ENCODE measurements around the gene BMPR1B. TPM values are rescaled to one million over a fixed set of nuclear protein-coding genes. Genes with fewer than 3 reads are reported as not detected.
"Not testable (repeated sequence)": the region's sequence is repeated elsewhere in the genome, so short reads cannot be mapped to it uniquely, and the experiment has no call there.

Gene BMPR1B
- total and polyA plus RNA-seq, 4 donors: 0.27 to 0.70 (median 0.48) TPM

DNA sequence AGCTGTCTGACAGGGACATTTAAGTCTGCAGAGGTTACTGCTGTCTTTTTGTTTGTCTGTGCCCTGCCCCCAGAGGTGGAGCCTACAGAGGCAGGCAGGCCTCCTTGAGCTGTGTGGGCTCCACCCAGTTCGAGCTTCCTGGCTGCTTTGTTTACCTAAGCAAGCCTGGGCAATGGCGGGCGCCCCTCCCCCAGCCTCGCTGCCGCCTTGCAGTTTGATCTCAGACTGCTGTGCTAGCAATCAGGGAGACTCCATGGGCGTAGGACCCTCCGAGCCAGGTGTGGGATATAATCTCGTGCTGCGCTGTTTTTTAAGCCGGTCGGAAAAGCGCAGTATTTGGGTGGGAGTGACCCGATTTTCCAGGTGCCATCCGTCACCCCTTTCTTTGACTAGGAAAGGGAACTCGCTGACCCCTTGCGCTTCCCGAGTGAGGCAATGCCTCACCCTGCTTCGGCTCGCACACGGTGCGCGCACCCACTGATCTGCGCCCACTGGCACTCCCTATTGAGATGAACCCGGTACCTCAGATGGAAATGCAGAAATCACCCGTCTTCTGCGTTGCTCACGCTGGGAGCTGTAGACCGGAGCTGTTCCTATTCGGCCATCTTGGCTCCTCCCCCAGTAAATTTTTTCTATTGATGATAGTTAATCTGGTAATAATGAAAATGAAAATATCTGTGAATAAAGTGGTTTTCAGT, 83.6 kb downstream of the BMPR1B start:
- 87% methylated on average over 25 of the region's 29 CpGs for WGBS

DNA sequence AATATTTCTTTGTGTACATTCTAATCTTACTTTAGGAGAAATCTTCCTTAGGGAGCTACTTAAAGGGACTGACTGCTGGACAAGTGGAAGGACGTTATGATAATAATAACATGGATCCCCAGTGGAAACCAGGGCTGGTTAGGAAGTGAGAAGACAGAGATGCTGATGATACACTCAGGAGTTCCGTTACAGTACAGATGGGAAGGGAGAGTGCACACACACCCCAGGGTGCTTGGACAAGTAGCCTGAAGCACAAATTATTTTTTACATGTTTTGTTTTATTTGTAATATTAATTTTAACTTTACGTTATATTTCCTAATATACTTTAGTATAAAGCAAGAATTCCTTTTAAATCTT, 84.1 kb downstream of the BMPR1B start:
- Histone ChIP-seq H3K4me3 (ENCODE audit: low read depth in 1 of 3, low read length in 3 of 3) (no peak overlapping the region), H3K27ac (ENCODE audit: low read depth in 1 of 2, low read length in 2 of 2) (no peak overlapping the region), H3K9me3 (ENCODE audit: control insufficient read depth in 4 of 4, low read length in 3 of 4) (no peaks in the 10 kb centered on the region), H3K27me3 (ENCODE audit: control insufficient read depth in 4 of 4, insufficient read depth in 4 of 4, low read length in 3 of 4) (no peaks in the 10 kb centered on the region), H3K9ac (ENCODE audit: low read depth in 1 of 2, low read length in 2 of 2) (no peak overlapping the region), H3K4me1 (ENCODE audit: control insufficient read depth in 4 of 4, insufficient read depth in 4 of 4, low read length in 3 of 4) (no peaks in the 10 kb centered on the region), H3K36me3 (ENCODE audit: control insufficient read depth in 4 of 4, insufficient read depth in 3 of 4, low read depth in 1 of 4, low read length in 3 of 4) (no peaks in the 10 kb centered on the region)
- 38% methylated on average over 3 of the region's 3 CpGs for WGBS
- TF ChIP-seq, protein P1, sequence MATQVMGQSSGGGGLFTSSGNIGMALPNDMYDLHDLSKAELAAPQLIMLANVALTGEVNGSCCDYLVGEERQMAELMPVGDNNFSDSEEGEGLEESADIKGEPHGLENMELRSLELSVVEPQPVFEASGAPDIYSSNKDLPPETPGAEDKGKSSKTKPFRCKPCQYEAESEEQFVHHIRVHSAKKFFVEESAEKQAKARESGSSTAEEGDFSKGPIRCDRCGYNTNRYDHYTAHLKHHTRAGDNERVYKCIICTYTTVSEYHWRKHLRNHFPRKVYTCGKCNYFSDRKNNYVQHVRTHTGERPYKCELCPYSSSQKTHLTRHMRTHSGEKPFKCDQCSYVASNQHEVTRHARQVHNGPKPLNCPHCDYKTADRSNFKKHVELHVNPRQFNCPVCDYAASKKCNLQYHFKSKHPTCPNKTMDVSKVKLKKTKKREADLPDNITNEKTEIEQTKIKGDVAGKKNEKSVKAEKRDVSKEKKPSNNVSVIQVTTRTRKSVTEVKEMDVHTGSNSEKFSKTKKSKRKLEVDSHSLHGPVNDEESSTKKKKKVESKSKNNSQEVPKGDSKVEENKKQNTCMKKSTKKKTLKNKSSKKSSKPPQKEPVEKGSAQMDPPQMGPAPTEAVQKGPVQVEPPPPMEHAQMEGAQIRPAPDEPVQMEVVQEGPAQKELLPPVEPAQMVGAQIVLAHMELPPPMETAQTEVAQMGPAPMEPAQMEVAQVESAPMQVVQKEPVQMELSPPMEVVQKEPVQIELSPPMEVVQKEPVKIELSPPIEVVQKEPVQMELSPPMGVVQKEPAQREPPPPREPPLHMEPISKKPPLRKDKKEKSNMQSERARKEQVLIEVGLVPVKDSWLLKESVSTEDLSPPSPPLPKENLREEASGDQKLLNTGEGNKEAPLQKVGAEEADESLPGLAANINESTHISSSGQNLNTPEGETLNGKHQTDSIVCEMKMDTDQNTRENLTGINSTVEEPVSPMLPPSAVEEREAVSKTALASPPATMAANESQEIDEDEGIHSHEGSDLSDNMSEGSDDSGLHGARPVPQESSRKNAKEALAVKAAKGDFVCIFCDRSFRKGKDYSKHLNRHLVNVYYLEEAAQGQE (IDR thresholded peaks at IDR 0.05): no peak
- no peak for TF ChIP-seq HNF4A (conservative IDR thresholded peaks at IDR 0.05)
- TF ChIP-seq SP1 (IDR thresholded peaks at IDR 0.05): no peak
- TF ChIP-seq, protein P2, sequence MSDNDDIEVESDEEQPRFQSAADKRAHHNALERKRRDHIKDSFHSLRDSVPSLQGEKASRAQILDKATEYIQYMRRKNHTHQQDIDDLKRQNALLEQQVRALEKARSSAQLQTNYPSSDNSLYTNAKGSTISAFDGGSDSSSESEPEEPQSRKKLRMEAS (IDR thresholded peaks at IDR 0.05): no peak
- no peak for TF ChIP-seq JUND (IDR thresholded peaks at IDR 0.05)
- TF ChIP-seq EGR1 (IDR thresholded peaks at IDR 0.05; ENCODE audit: low read depth in 2 of 2): no peak
- TF ChIP-seq RXRA (IDR thresholded peaks at IDR 0.05): no peak
- no peak for TF ChIP-seq FOXA1 (IDR thresholded peaks at IDR 0.05)
- TF ChIP-seq, protein P3, sequence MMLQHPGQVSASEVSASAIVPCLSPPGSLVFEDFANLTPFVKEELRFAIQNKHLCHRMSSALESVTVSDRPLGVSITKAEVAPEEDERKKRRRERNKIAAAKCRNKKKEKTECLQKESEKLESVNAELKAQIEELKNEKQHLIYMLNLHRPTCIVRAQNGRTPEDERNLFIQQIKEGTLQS (IDR thresholded peaks at IDR 0.05): no peak
- no peak for TF ChIP-seq YY1 (IDR thresholded peaks at IDR 0.05)
- no peak for TF ChIP-seq TAF1 (conservative IDR thresholded peaks at IDR 0.05)
- no peak for TF ChIP-seq RAD21 (IDR thresholded peaks at IDR 0.05)
- no peak for TF ChIP-seq FOXA2 (IDR thresholded peaks at IDR 0.05)
- no peak for TF ChIP-seq GABPA (IDR thresholded peaks at IDR 0.05 in 1 of 2, conservative IDR thresholded peaks at IDR 0.05 in 1 of 2)
- TF ChIP-seq, protein P4, sequence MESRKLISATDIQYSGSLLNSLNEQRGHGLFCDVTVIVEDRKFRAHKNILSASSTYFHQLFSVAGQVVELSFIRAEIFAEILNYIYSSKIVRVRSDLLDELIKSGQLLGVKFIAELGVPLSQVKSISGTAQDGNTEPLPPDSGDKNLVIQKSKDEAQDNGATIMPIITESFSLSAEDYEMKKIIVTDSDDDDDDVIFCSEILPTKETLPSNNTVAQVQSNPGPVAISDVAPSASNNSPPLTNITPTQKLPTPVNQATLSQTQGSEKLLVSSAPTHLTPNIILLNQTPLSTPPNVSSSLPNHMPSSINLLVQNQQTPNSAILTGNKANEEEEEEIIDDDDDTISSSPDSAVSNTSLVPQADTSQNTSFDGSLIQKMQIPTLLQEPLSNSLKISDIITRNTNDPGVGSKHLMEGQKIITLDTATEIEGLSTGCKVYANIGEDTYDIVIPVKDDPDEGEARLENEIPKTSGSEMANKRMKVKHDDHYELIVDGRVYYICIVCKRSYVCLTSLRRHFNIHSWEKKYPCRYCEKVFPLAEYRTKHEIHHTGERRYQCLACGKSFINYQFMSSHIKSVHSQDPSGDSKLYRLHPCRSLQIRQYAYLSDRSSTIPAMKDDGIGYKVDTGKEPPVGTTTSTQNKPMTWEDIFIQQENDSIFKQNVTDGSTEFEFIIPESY (IDR thresholded peaks at IDR 0.05): no peak
- TF ChIP-seq HNF4G (IDR thresholded peaks at IDR 0.05): no peak
- TF ChIP-seq NR2F2 (IDR thresholded peaks at IDR 0.05): no peak
- no peak for DNase-seq (ENCODE audit: low spot score)

More for the DNA sequence above, 83.6 kb downstream of the BMPR1B start:
- H3K36me3 ChIP-seq (ENCODE audit: control insufficient read depth in 4 of 4, insufficient read depth in 3 of 4, low read depth in 1 of 4, low read length in 3 of 4); H3K27me3 ChIP-seq (ENCODE audit: control insufficient read depth in 4 of 4, insufficient read depth in 4 of 4, low read length in 3 of 4); H3K9me3 ChIP-seq (ENCODE audit: control insufficient read depth in 4 of 4, low read length in 3 of 4); H3K4me3 ChIP-seq (ENCODE audit: low read depth in 1 of 3, low read length in 3 of 3); H3K9ac ChIP-seq (ENCODE audit: low read depth in 1 of 2, low read length in 2 of 2); DNase-seq (ENCODE audit: low spot score); H3K27ac ChIP-seq (ENCODE audit: low read depth in 1 of 2, low read length in 2 of 2); H3K4me1 ChIP-seq (ENCODE audit: control insufficient read depth in 4 of 4, insufficient read depth in 4 of 4, low read length in 3 of 4): not testable (repeated sequence)

Measured in liver (tissue), 9 donors.